Measurements from ENCODE around the gene KRTAP19-1. TPM values are rescaled to one million over a fixed set of nuclear protein-coding genes. Genes with fewer than 3 reads are reported as not detected.

KRTAP19-1 gene
- total RNA-seq, 6 donors from 2014 or later: not detected

- ATAC-seq (ENCODE audit: low FRiP score in 2 of 2) (no peak), DNase-seq (no peak)
- H3K4me3 ChIP-seq: no peak overlapping the region
- H3K36me3 ChIP-seq: no peaks in the 10 kb centered on the region
- H3K9me3 ChIP-seq: no peaks in the 10 kb centered on the region
- H3K4me1 ChIP-seq: no peaks in the 10 kb centered on the region
- no peak overlapping the region for H3K27ac ChIP-seq
- H3K27me3 ChIP-seq: no peaks in the 10 kb centered on the region
- TF ChIP-seq POLR2A (IDR thresholded peaks at IDR 0.05) (no peak), POLR2AphosphoS5 (IDR thresholded peaks at IDR 0.05) (no peak), EP300 (IDR thresholded peaks at IDR 0.05) (no peak), CTCF (IDR thresholded peaks at IDR 0.05) (no peak)
- WGBS, 2 donors: 24 to 35% methylated on average over 4 of the region's 4 CpGs
These were observed 33.1 kb downstream of the KRTAP19-1 start for GRCh38 chr21:30447056-30447455.

GRCh38 chr21:30444204-30444603, 36.0 kb downstream of the KRTAP19-1 start:
- H3K27ac ChIP-seq: no peak overlapping the region
- ATAC-seq (ENCODE audit: low FRiP score in 2 of 2) (no peak), DNase-seq (no peak)
- H3K9me3 ChIP-seq: no peaks in the 10 kb centered on the region
- no peaks in the 10 kb centered on the region for H3K27me3 ChIP-seq
- no peak for TF ChIP-seq POLR2AphosphoS5 (IDR thresholded peaks at IDR 0.05)
- TF ChIP-seq EP300 (IDR thresholded peaks at IDR 0.05): no peak
- TF ChIP-seq CTCF (IDR thresholded peaks at IDR 0.05): no peak
- no peak for TF ChIP-seq POLR2A (IDR thresholded peaks at IDR 0.05)
- 42 to 71% methylated on average over 1 of the region's 1 CpG for WGBS, 2 donors
- H3K4me3 ChIP-seq: no peak overlapping the region
- no peaks in the 10 kb centered on the region for H3K4me1 ChIP-seq
- H3K36me3 ChIP-seq: no peaks in the 10 kb centered on the region

GRCh38 chr21:30443226-30443625, 36.9 kb downstream of the KRTAP19-1 start:
- no peak for DNase-seq
- no peak overlapping the region for H3K27ac ChIP-seq
- H3K9me3 ChIP-seq: no peaks in the 10 kb centered on the region
- H3K4me3 ChIP-seq: no peak overlapping the region
- no peaks in the 10 kb centered on the region for H3K27me3 ChIP-seq
- no peaks in the 10 kb centered on the region for H3K4me1 ChIP-seq
- ATAC-seq (ENCODE audit: low FRiP score in 2 of 2): no peak
- H3K36me3 ChIP-seq: no peaks in the 10 kb centered on the region
- TF ChIP-seq EP300 (IDR thresholded peaks at IDR 0.05) (no peak), CTCF (IDR thresholded peaks at IDR 0.05) (no peak), POLR2AphosphoS5 (IDR thresholded peaks at IDR 0.05) (no peak), POLR2A (IDR thresholded peaks at IDR 0.05) (no peak)

- Histone ChIP-seq H3K4me3 (no peak within 1 kb of the TSS), H3K27ac (no peak within 1 kb of the TSS), H3K27me3 (no peaks in the 10 kb centered on the region), H3K36me3 (no peaks in the 10 kb centered on the region), H3K4me1 (no peaks in the 10 kb centered on the region), H3K9me3 (no peaks in the 10 kb centered on the region)
- DNase-seq: no peak
- WGBS, 2 donors: 88 to 95% methylated on average over 5 of the region's 5 CpGs
- TF ChIP-seq CTCF (IDR thresholded peaks at IDR 0.05) (no peak), EP300 (IDR thresholded peaks at IDR 0.05) (no peak), POLR2AphosphoS5 (IDR thresholded peaks at IDR 0.05) (no peak), POLR2A (IDR thresholded peaks at IDR 0.05) (no peak)
- ATAC-seq (ENCODE audit: low FRiP score in 2 of 2): no peak
These were observed 40.2 kb downstream of the KRTAP19-1 start, which contains the start of gene KRTAP15-1 for GRCh38 chr21:30439975-30440374. KRTAP15-1 (plus strand) TSS chr21:30440275; CDS start chr21:30440328, 53 bp downstream.

- no peak for ATAC-seq (ENCODE audit: low FRiP score in 2 of 2)
- no peaks in the 10 kb centered on the region for H3K27me3 ChIP-seq
These were observed 43.1 kb downstream of the KRTAP19-1 start for GRCh38 chr21:30437010-30437565.

More at GRCh38 chr21:30437010-30437565, 43.1 kb downstream of the KRTAP19-1 start:
- DNase-seq: no peak
- Histone ChIP-seq H3K27ac (no peak overlapping the region), H3K4me3 (no peak overlapping the region), H3K4me1 (peaks cover 0 to 4% (median 0%) of the 10 kb centered on the region in 4 donors), H3K9me3 (no peaks in the 10 kb centered on the region), H3K36me3 (no peaks in the 10 kb centered on the region)
- 71 to 79% methylated on average over 3 of the region's 3 CpGs for whole genome bisulfite sequencing, 2 donors
- no peak for TF ChIP-seq POLR2A (IDR thresholded peaks at IDR 0.05)
- TF ChIP-seq EP300 (IDR thresholded peaks at IDR 0.05): no peak
- TF ChIP-seq CTCF (IDR thresholded peaks at IDR 0.05): no peak
- no peak for TF ChIP-seq POLR2AphosphoS5 (IDR thresholded peaks at IDR 0.05)

All from upper lobe of left lung (tissue), 6 donors.